Measurements from ENCODE around the gene RPS6KA5.

RPS6KA5 gene

DNA sequence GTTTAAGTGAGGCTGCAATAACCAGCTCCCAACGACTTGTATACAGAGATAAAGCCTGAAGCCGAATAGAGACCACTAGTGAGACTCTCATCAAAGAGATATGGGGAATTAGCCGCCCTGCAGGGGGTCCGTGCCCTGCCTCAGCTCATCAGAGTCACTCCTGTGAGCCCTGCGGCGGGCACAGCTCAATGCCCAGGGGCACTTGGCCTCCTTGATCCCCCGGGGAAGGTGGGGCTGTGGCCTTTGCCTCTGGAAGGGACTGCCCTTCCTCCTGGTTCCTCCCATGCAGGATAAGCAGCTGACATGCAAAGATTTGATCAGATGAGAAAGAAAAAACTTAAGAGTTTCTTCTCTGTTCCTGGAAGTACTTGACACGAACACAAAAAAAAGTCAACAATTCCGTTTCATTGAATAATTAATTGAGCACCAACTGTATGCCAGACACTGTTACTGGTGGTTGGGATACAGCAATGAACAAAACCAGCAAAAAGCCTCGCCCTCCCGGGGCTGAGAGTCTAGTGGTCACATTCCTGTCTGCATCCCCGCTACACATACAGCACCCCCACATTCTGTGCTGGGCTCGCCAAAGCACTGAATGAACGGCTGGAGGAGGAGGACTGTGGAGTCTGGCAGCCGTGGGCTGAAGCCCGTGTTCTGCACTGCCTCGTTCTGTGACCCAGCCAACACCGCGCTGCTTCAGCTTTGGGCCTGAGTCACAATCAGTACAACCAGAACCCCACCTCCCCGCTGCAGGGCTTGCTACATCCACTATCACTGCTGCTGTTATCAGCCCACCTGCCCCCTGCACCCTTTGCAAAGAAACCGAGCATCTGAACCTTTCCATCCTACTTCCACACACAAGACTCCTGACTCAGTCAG, 254.5 kb downstream of the RPS6KA5 start:
- no peak for DNase-seq (ENCODE audit: low spot score)

DNA sequence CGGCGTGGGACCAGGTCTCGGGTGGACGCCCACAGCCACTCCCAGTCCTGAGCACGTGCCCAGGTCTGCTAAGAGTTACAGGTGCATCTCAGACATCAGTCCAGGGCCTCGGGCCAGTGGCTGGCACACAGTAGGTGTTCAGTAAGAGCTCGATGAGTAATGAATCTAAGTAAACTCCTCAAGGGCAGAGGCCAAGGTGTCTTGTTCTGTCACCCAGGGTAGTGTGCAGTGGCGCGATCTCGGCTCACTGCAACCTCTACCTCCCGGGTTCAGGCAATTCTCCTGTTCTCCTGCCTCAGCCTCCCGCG, 255.4 kb downstream of the RPS6KA5 start:
- DNase-seq (ENCODE audit: low spot score), result no peak

DNA sequence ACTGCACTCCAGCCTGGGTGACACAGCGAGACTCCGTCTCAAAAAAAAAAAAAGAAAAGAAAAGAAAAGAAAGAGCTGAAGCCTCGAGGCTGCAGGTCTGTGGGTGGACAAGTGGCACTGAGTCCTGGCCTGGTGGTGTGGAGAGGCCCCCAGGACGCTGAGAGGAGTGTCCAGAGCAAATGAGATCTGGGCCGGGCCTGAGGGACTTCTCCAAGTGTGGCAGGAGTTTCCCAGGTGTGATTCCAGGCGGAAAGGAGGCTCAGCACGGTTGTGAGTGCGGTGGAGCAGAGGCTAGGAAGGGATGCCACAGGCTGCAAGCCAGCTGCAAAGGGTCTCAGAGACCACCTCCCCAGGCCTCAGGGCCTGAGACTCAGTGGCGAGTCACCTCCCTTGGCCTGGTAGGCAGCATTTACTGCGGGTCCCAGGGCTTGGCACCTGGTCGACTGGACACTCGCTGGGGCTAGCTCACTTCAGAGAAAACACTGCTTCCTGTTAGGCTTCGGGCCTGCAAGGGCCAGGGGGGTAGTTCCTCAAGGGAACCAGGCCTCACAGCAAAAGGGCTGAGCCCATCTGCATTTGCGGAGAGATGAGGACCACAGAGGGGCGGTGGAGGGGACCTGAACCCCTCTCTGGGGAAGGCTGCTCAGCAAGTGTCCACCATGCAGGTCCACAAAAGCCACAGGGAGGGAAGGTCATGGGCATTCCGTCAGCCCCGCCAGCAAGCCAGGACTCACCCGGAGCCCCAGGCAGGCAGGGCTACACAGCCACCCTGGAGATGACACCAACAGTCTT, 256.0 kb downstream of the RPS6KA5 start:
- DNase-seq (ENCODE audit: low spot score), result no peak

DNA sequence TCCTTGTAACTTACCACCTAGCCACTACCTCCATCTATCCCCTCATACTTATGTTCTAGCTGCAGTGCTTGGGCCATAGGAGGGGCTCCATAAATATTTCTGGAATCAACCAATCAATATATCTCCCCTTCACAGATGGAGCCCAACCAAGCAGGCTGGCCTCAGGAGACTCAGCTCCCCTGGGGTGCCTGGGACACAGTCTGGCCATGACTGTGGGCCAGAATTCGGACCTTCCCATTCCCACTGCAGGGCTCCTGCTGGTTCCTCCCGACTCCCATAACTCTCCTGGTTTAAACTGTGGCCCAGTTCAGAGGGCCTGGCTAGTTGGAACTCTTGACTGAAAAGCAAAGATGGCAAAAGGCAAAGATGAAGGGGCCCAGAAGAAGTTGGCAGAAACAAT, 257.2 kb downstream of the RPS6KA5 start:
- no peak for DNase-seq (ENCODE audit: low spot score)

DNA sequence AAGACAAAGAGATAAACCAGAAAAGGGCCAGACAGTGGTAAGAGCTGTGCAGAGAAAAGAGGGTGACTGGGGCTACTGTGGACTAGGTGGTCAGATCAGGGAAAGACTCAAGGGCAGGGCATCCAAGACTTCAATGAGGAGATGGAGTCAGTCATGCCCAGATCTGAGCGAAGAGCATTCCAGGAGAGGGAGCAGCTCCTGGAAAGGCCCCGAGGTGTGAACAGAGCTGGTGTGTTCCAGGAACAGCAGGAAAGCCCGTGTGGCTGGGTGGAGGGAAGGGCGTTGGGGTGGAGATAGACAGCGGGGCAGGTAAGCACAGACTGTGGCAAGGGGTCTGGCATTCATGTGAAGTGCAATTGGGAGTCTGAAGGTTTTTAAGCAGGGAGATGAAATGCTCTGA, 261.0 kb downstream of the RPS6KA5 start:
- no peak for DNase-seq (ENCODE audit: low spot score)

DNA sequence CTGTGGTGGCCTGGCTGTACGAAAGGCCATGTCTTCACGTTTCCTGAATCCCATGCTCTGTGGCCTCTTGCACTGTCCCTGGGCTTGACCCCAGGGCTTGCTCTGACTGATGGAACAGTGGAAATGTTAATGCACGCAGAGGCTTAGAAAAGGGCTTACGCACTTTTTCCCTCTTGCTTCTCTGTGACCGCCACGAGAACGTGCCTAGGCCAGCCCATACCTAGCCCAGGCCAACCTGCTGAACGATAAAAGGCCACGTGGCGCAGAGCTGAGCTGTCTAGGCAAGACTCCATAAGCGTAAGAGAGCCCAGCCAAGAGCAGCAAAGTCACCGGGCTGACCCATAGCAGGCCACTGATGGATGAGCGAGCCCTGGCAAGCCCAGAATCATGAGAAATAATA, 262.5 kb downstream of the RPS6KA5 start:
- DNase-seq (ENCODE audit: low spot score), result no peak

Data from kidney capillary endothelial cell (primary cell).